ENCODE data around the gene MICU2.

- no peak for TF ChIP-seq CTCF (IDR thresholded peaks at IDR 0.05; ENCODE audit: poor library complexity, severe bottlenecking)
- TF ChIP-seq REST (IDR thresholded peaks at IDR 0.05; ENCODE audit: borderline replicate concordance), result no peak
- TF ChIP-seq TAF1 (IDR thresholded peaks at IDR 0.05; ENCODE audit: low read depth), result no peak
- TF ChIP-seq SMC3 (conservative IDR thresholded peaks at IDR 0.05; ENCODE audit: poor library complexity), result no peak
- no peak for TF ChIP-seq EP300 (conservative IDR thresholded peaks at IDR 0.05; ENCODE audit: poor library complexity, severe bottlenecking)
- TF ChIP-seq EZH2 (IDR thresholded peaks at IDR 0.05; ENCODE audit: borderline replicate concordance, insufficient read depth, low read length, poor library complexity, severe bottlenecking), result no peak
- no peak for TF ChIP-seq POLR2AphosphoS5 (IDR thresholded peaks at IDR 0.05)
- no peak for TF ChIP-seq RAD21 (conservative IDR thresholded peaks at IDR 0.05)
- no peak for TF ChIP-seq MXI1 (conservative IDR thresholded peaks at IDR 0.05; ENCODE audit: poor library complexity, severe bottlenecking)
Observed at GRCh38 chr13:21549633-21550032, 54.3 kb downstream of the MICU2 start.

Data from neural cell (in vitro differentiated cells).